GM18873 (cell line): ENCODE data around the gene BMP8A.
"Not testable (repeated sequence)": the region's sequence is repeated elsewhere in the genome, so short reads cannot be mapped to it uniquely, and the experiment has no call there.

Experiments
- ATAC-seq: cut with Tn5 transposase; IDR thresholded peaks from one replicate; pipeline ENCODE4 v1.9.1; 2021; ENCODE audit warnings: mild to moderate bottlenecking, moderate library complexity, moderate number of reproducible peaks; ENCODE audit not compliant: unreplicated experiment, low FRiP score

BMP8A gene

DNA sequence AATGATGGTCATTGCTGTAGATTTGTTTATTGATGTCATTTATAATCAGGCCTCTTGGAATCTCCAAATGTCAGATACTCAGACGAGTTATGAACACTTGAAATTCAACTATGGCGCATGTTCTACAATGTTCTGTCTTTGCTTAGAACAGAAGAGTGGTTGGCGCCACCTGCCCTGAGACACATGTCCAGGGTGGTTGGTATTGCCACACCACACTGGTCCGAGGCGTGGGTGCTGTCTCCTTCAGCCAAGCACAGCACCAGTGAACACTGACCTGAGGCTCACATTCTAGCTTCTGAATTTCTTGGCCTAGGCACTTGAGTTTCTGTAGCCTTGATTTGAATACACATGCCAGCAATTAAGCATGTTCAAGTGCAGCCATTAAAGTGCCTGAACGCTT, 10.1 kb upstream of the BMP8A start:
- no peak for ATAC-seq

DNA sequence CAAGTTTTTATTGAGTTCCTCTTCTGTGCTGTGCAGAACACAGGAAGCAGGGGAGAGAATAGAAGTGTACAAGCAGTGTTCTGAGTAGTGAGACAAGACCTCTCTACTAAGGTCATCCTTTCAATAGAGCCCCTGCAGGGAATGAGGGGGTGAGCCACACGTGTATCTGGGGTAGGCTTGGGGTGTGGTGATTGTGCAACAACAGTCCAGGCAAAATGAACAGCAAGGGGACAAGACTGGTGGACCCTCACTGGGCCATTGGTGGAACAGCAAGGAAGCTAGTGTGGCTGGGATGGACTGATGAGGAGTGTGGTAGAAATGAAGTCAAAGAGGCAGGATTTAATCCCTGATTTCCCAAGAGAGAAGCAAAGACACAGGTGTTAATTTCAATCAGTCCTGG, 8.2 kb upstream of the BMP8A start:
- ATAC-seq: no peak

DNA sequence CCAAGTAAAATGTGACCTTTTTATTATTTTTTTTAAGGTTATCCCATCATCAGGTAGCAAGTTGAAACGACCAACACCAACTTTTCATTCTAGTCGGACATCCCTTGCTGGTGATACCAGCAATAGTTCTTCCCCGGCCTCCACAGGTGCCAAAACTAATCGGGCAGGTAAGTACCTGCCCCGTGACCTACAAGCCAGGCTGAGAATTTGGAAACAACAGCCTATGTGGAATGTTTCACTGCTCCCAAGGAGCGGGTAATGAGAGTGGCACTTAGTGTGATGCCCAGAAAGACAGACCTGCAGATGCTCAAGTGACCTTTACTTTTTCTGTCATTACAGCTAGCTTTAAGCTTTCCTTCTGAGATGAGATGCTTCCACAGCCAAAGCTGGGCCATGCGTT, 6.9 kb upstream of the BMP8A start:
- ATAC-seq: no peak

DNA sequence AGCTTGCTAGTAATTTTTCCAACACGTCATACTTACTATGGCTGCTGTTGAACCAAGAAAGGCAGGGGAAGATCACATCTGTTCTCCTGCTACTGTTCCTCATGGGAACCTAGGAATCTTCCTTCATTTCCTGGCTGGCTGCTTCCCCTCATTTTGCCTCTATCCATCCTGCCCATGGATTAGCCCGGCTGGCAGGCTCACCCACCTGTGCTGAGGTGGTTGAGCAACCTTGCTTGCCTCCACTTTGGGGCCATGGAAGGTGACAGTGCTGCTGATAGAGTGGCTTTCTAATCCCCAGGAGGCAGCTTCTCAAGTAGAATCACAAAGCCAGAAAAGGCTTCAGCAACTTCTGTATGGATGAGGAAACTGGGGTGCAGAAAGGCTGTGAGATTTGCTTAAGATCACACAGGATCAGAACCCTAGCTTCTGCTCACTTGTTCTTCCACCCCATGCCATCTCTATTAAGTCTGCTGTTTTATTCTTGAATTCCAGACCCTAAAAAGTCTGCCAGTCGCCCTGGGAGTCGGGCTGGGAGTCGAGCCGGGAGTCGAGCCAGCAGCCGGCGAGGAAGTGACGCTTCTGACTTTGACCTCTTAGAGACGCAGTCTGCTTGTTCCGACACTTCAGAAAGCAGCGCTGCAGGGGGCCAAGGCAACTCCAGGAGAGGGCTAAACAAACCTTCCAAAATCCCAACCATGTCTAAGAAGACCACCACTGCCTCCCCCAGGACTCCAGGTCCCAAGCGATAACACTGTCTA, 6.2 kb upstream of the BMP8A start:
- ATAC-seq: no peak

DNA sequence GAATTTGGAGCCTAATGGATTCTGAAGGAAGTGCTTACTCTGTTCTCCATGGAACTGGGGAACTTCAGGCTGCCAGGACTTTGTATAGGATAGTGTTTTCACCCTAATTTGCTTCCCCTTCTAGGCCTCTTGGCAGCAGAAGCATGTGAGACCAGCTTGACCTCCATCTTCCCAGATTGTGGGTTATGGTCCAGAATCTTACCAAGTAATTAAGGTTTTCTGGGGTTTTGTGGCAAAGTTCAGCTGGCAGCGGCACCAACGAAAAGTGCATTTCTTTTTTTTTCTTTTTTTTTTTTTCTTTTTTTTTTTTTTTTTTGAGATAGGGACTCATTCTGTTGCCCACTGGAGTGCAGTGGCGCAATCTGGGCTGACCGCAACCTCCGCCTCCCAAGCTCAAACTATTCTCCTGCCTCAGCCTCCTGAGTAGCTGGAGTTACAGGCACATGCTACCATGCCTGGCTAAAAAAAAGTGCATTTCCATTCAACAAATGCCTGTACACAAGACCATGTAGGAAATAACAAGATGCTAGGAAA, 3.4 kb upstream of the BMP8A start:
- no peak for ATAC-seq

DNA sequence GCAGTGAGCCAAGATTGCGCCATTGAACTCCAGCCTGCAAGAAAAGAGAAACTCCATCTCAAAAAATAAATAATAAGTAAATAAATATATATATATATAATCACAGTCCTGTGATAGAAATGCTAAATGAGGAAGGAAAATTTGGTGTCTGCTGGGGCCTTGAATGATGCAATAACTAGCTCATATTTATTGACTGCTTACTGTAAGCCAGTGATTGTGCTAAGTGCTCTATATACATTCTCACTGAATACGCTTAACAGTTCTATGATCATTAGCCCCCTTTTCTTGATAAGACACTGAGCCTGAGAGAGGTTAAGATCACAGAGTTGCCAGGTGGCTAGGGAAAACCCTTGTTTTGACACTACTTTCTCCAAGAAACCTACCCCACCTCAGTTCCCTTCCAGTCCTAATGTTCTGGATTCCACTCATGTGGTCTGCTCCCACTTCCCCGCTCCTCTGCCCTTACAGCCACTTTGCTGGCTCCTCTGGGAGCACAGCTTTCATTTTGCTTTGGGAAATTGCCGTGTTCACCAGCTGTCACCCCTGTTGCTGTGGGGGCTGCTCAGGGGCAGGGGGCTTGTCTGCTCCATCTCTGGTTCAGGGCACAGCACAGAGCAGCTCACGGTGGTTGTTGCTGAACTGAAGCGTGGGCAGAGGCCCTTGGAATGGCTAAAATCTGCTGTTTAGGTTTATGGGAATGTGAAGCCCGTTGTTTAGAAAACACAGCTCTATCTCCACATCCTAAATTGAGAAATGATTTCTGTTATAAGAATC, 2.5 kb upstream of the BMP8A start:
- no peak for ATAC-seq

DNA sequence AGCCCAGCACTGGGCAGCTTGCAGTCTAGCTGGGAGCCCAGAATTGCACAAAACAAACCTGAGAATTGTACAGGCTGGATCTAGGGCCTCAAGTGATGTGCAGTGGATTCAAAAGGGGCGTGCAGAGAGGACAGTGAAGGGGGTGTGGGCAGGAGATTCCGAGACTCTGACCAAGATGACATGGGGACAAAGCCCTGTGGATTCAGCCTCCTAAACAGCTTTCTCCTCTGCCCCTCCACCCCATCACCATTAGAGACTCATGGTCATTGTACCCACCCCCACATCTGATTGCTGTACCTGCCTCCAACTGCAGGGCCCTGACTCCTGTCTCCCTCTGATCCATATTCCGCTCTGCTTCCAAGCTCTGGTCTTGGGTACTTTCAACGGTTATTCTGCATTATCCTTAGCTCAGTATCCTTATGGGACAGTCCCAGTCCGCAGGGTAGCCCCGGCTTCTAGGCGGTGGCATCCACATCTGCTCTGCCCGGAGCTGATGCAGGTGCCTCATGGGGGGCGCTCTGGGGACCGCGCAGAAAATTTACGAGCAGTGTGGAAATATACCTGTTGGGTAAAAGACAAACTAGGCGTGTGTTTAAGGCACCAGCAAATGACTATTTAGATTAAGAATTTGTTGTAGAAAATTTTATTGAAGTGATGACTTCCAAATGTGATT, 1.7 kb upstream of the BMP8A start:
- ATAC-seq: no peak

DNA sequence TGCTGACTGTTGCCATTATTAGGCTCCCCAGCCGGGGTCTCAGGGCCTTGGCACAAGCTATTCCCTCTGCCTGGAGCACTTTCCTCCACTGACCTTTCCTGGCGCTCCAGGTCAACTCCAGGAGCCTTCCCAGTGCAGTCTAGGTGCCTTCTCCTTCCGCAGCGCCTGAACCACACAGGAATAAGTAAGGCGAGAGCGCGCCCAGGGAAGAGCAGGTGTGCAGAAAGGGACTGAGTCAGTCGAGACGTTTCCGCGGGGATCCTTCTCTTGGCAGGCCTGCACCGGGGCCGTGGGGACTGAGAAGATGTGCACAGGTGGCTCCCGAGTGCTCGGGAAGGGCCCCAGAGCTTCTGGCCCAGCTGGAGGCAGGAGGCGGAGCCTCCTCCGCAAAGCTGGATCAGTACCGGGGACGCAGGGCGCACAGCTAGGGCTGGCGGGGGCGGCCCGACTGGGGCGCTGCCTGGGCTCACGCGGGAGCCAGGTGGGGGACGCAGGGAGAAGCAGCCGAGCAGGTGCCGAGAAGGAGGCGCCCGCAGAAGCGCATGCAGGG, 765 bp upstream of the BMP8A start:
- ATAC-seq: no peak

DNA sequence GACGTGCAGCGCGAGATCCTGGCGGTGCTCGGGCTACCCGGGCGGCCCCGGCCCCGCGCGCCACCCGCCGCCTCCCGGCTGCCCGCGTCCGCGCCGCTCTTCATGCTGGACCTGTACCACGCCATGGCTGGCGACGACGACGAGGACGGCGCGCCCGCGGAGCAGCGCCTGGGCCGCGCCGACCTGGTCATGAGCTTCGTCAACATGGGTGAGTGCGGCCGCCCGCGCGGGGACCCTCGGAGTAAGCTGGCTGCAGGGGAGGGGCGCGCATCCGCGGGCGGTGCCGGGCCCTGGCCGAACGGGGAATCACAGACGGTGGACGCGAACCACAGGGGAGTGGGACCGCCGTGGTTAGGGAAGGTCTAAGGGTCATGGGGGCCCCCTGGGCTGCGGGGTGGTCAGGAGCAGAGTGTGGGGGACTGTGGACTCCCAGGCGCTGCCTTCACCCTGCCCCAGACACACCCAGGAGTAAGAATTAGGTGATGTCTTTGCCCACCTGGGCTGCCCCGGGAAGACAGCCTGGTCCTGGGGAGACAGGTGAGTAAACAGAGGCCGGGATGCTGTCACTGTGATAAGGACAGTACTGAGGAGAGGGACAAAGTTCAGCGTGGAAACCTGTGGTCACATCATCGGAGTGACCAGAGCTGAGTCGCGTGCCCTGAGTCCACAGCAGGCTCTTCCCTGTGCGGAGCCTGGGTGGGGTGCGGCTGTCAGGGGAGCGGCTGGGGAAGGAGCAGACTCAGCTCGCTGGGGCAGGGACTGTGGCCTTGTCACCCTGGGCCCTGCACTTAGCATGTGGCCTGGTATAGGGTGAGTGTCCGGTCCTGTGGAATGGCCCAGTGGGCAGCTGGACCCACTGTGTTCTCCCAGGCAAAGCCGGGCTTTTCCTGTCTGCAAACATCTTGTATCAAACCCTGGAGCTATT, 944 bp downstream of the BMP8A start:
- not testable (repeated sequence) for ATAC-seq

DNA sequence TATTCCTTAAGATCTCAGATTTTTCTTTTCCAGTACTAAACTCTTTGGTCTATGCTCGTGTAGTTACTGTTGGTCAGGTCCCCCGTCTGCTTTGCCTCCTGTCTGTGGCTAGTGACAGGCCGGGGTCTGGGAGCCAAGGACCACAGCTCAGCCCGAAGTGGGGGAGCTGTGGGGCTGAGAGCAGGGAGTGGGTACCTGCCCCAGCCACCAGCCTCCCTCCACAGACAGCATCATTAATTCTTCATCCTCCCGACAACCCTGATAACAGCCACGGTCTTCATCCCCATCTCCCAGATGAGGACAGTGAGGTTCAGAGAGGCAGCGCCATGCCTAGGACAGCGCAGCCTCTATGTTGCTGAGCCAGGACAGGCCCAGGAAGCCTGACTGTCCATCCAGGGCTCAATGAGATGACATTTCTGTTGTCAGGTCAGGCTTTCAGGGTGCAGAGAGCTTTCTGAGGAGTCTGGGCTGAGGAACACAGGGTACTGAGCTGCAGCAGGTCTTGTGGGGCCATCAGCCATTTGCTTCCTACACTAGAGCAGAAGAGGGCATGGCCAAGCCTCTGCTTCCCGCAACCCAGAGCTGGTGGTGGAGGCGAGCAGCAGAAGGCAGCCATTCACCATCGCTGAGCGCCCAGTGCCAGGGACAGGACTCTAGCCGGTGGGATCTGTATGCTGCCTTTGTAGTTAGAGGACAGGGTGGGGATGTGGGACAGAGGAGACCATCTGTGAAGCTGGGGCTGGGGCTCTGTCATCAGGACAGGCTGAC, 1.8 kb downstream of the BMP8A start:
- ATAC-seq: not testable (repeated sequence)

DNA sequence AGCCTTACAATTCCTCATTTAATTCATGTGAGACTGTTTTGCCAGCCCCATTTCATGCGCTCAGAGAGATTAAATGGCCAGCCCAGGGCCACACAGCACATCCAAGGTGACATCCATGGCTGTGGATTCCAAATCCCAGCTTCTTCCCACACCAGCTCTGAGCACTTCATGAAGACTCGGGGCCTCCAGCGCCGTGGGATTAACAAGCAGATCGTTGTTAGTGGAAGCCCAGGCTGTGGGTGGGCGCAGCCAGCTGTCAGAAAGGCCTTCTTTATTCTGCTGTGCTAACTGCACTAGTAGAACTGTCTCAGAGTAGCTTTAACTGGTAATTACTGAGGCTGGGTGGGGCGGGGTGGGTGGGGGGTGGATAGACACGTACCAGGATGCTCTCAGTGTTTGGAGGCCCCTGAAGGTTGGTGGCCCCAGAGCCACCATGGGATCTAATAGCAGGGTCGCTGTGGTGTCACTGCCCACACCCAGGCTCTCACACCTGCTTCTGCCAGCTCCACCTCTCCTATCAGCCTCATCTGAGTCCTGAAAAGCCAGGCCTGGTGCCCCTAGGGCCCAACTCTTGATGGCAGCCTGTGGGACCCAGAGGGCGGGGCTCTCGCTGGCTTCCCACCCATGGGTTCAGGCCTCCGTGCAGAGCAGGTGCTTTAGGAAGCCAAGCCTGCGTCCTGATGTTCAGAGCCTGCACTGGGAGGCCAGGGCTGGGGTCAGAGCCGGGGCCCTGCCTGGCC, 3.4 kb downstream of the BMP8A start:
- ATAC-seq: no peak

DNA sequence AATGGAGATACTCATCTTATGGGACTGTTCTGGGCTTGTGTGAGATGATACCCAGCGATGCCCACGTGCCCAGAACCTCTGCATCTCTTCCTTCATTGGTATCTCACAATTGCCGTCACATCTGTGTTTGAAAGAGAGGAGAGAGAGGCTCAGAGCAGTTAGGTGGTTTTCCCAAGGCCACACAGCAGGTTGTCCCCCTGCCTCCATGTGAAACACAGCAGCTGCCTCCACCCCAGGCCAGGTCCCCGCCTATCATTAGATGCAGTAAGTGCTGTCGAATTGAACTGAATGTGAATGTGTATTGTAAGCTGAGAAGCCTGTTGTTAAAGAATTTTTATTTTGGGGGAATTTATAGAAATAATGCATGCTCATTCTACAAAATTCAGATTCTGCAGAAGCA, 5.1 kb downstream of the BMP8A start:
- ATAC-seq: not testable (repeated sequence)

DNA sequence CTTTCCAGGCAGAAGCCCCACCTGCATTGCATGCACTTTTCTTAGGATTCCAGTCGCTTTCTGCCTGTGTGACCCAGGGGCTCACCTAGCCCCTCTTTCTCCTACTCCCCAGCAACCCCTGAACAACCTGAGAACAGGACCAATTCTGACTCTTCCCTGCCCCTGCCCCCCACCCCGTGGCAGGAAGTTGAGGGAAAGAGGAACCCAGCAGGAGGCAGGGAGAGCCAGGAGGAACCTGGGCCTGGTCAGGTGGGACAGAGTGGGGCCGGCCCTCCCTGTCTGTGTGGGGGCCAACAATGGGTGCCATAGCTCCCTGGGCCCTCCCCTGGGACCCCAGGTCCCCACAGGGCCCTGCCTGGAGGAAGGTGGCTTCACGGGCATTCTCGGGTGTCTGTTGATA, 6.1 kb downstream of the BMP8A start:
- no peak for ATAC-seq

DNA sequence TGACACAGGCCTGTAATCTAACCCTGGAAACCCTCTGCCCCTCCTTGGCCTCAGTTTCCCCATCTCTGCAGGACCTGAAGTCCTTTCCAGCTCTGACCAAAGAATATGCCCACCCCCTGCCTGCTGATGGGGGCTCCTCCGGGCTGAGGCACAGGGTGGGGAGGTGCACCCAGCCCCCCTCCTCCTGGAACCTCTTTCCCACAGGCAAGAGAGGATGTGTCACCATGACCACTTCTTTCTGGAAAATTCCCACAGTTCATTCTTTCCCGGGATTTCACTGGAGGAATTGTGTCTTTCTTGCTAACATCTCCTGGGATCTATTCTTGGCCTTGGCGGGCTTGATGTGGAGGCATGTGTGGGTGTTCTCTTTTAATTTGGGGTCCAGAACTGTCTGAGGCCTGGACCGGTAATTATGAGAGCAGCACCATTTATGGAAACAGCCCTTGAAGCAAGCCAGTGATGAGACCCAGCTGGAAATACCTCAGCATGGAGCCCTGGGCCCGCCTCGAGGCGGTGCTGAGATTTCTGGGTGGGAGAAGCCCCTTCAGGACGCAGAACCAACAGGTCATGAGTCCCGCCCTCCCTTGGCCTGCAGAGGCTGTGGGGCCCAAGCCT, 6.8 kb downstream of the BMP8A start:
- ATAC-seq: not testable (repeated sequence)

DNA sequence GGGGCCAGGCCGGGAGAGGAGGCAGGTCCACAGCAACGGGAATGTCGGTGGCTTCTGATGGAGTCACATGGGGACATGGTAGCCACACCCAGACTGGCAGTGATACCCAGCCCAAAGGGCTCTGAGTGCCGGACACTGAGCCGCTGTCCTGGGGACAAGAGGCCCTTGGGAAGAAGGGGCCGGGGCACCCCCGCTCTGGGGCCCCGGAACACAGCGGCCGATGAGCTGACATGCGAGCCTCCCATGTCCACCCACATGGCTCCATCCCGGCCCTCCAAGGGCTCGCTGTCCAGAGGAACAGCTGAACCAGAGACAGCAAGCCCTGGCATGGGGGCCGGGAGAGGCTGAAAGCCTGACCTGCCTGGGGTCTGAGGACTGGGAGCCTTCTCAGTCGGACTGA, 7.4 kb downstream of the BMP8A start:
- ATAC-seq: not testable (repeated sequence)

DNA sequence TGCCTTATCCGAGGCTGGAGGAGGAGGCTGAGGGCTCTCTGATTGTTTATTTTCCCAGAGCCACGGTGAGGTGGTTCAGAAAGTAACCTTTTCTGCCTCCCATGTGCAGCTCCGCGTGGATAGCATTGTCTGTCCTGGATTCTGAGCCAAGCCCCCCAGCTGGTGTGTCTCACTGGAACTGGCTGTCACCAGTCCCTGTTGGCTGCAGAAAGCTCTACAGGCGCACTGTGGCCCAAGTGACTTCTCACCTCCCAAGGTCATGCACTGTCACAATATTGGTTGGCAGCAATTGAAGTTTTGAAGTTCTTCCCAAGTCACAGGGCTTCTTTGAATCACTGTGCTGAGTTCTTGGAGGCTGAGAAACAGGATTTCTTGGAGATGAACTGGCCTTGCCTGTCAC, 8.2 kb downstream of the BMP8A start:
- ATAC-seq: no peak

DNA sequence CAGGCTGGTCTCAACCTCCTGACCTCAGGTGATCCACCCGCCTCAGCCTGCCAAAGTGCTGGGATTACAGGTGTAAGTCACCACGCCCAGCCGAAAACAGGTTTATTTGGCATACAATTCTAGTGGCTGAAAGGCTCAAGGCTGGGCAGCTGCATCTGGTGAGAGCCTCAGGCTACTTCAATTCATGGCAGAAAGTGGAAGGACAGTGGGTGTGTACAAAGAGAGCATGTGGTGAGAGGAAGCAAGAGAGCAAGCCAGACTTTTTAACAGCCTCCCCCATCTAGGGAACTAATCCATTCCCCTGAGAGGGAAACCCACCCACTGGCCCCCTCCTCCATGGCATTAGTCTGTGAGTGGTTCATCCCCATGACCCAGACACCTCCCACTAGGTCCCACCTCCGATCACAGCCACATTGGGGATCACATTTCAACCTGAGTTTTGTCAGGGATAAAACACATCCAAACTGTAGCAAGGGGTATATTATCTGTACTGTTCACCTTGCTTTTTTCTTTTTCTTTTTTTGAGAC, 9.5 kb downstream of the BMP8A start:
- no peak for ATAC-seq

DNA sequence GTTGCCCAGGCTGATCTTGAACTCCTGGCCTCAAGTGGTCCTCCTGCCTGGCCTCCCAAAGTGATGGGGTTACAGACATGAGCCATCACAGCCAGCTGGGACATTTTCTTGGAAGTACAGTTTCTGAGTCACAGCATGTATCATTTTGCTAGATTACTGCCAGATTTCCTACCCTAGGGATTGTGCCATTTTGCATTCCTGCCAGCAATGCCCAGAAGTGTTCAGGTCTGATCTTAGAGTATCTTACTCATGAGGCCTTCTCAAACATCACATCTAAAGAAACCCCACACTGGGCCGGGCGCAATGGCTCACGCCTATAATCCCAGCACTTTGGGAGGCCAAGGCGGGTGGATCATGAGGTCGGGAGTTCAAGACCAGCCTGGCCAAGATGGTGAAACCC, 10.2 kb downstream of the BMP8A start:
- ATAC-seq: no peak
